Peyer's patch (tissue), 4 donors: Measurements from ENCODE around the gene CLEC4M.

Experiments
- CTCF ChIP-seq, 6 experiments: fragments of 450-650 bp in 4 of 6; fragments of 200-600 bp in 2 of 6; sonication (generic) in 1 of 6; IDR thresholded peaks; one replicate each; pipeline ENCODE4 v1.5.1; 2017 to 2019; ENCODE audit warnings: antibody characterized with exemption in 6 of 6, mild to moderate bottlenecking in 3 of 6, moderate library complexity in 1 of 6
- POLR2A ChIP-seq, 2 donors: fragments of 450-650 bp; IDR thresholded peaks; one replicate each; pipeline ENCODE4 v1.5.1; 2017; ENCODE audit warnings: antibody characterized with exemption in 2 of 2, mild to moderate bottlenecking in 2 of 2, moderate library complexity in 2 of 2

DNA sequence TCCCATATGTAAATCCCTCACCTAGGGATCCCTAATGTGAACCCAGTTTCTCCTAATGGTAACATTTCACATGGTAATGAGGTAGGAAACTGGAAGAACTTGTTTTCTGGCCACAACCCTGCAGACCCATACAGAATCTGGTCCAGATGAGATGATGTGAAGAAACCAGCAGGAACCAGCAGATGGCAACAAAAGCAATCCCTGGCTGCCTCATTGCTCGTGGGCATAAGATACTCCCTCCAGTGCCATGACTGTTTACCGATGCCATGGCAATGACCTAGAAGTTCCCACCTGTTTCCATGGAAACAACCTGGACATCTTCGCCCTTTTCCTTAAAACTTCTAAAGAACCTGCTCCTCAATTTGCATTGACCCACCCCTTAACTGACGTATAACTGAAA, 14.3 kb upstream of the CLEC4M start:
- TF ChIP-seq CTCF (IDR thresholded peaks at IDR 0.05), result peak in 1 of 6 experiments; percentile 8
- TF ChIP-seq POLR2A (IDR thresholded peaks at IDR 0.05), result no peak
